B cell (primary cell): ENCODE results near the gene TMEM92.

Experiments
- EZH2 ChIP-seq: IDR thresholded peaks from 2 replicates; pipeline ENCODE4 v1.6.1; 2012; ENCODE audit warnings: borderline replicate concordance, low read depth, mild to moderate bottlenecking, moderate library complexity, low read length; ENCODE audit not compliant: insufficient read depth, poor library complexity, severe bottlenecking
- TF ChIP-seq, protein P1 (sequence below): fragments of 200-600 bp; IDR thresholded peaks from one replicate; pipeline ENCODE4 v1.8.0; 2022; ENCODE audit warnings: antibody characterized with exemption, mild to moderate bottlenecking

DNA sequence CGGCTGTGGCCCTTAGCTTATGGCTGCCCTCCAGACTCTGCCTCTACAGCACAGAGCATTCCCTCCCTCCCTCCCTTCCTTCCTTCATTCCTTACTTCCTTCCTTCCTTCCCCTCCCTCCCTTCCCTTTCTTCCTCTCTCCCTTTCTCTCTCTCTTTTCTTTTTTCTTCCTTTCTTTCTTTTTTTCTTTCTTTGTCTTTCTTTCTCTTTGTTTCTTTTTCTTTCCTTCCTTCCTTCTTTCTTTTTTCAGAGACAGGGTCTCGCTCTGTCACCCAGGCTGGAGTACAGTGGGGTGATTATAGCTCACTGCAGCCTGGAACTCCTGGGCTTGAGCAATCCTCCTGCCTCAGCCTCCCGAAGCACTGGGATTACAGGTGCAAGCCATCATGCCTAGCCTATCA is 11.7 kb downstream of the TMEM92 start:
- TF ChIP-seq, protein P1, sequence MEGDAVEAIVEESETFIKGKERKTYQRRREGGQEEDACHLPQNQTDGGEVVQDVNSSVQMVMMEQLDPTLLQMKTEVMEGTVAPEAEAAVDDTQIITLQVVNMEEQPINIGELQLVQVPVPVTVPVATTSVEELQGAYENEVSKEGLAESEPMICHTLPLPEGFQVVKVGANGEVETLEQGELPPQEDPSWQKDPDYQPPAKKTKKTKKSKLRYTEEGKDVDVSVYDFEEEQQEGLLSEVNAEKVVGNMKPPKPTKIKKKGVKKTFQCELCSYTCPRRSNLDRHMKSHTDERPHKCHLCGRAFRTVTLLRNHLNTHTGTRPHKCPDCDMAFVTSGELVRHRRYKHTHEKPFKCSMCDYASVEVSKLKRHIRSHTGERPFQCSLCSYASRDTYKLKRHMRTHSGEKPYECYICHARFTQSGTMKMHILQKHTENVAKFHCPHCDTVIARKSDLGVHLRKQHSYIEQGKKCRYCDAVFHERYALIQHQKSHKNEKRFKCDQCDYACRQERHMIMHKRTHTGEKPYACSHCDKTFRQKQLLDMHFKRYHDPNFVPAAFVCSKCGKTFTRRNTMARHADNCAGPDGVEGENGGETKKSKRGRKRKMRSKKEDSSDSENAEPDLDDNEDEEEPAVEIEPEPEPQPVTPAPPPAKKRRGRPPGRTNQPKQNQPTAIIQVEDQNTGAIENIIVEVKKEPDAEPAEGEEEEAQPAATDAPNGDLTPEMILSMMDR: no peak
- TF ChIP-seq EZH2: no peak
